ENCODE measurements around the gene KDR. TPM values are rescaled to one million over a fixed set of nuclear protein-coding genes. Genes with fewer than 3 reads are reported as not detected.

Gene KDR
- total and polyA plus RNA-seq, 3 experiments from 2014 or later = not detected

- H3K27ac Mint-ChIP-seq = no peak overlapping the region
- Histone ChIP-seq H3K4me1 (ENCODE audit: insufficient read depth, low read length) (no peaks in the 10 kb centered on the region), H3K9me3 (ENCODE audit: low read length) (no peaks in the 10 kb centered on the region), H3K27ac (ENCODE audit: low read depth, low read length) (no peak overlapping the region), H3K27me3 (ENCODE audit: insufficient read depth, low read length, poor library complexity, severe bottlenecking) (no peaks in the 10 kb centered on the region), H3K36me3 (ENCODE audit: insufficient read depth, low read length) (no peaks in the 10 kb centered on the region), H3K4me3 (ENCODE audit: low read length) (no peak overlapping the region)
- peaks cover 0 to 3% (median 0%) of the 10 kb centered on the region in 5 donors for H3K9me3 Mint-ChIP-seq
- H3K4me3 Mint-ChIP-seq = no peak overlapping the region
- H3K36me3 Mint-ChIP-seq = no peaks in the 10 kb centered on the region
- H3K4me1 Mint-ChIP-seq = no peaks in the 10 kb centered on the region
- ChIA-PET POLR2A (no interaction called here), CTCF (no interaction called here)
- H3K27me3 Mint-ChIP-seq = peaks cover 9 to 26% of the 10 kb centered on the region in 2 donors
- no peak for DNase-seq
These were observed 33.6 kb upstream of the KDR start for GRCh38 chr4:55158957-55159356.

- no peaks in the 10 kb centered on the region for H3K27me3 ChIP-seq (ENCODE audit: insufficient read depth, low read length, poor library complexity, severe bottlenecking)
- H3K4me3 ChIP-seq (ENCODE audit: low read length) = no peak overlapping the region
- H3K27ac ChIP-seq (ENCODE audit: low read depth, low read length) = no peak overlapping the region
- H3K4me1 ChIP-seq (ENCODE audit: insufficient read depth, low read length) = no peaks in the 10 kb centered on the region
- ChIA-PET POLR2A (no interaction called here), CTCF (no interaction called here)
- H3K9me3 ChIP-seq (ENCODE audit: low read length) = no peaks in the 10 kb centered on the region
- no peaks in the 10 kb centered on the region for H3K36me3 Mint-ChIP-seq
- no peaks in the 10 kb centered on the region for H3K36me3 ChIP-seq (ENCODE audit: insufficient read depth, low read length)
- no peak overlapping the region for H3K4me3 Mint-ChIP-seq
- H3K27me3 Mint-ChIP-seq = peaks cover 10 to 26% of the 10 kb centered on the region in 2 donors
- no peak overlapping the region for H3K27ac Mint-ChIP-seq
- no peaks in the 10 kb centered on the region for H3K4me1 Mint-ChIP-seq
- no peak for DNase-seq
- peaks cover 0 to 4% (median 0%) of the 10 kb centered on the region in 5 donors for H3K9me3 Mint-ChIP-seq
These were observed 32.3 kb upstream of the KDR start for GRCh38 chr4:55157559-55158277.

- H3K4me1 Mint-ChIP-seq = no peaks in the 10 kb centered on the region
- H3K27me3 Mint-ChIP-seq = peaks cover 10 to 26% of the 10 kb centered on the region in 2 donors
These were observed 29.5 kb upstream of the KDR start for GRCh38 chr4:55154933-55155332.

GRCh38 chr4:55154290-55154880 is 29.0 kb upstream of the KDR start:
- H3K9me3 ChIP-seq (ENCODE audit: low read length) = no peaks in the 10 kb centered on the region
- H3K36me3 ChIP-seq (ENCODE audit: insufficient read depth, low read length) = no peaks in the 10 kb centered on the region
- no peaks in the 10 kb centered on the region for H3K4me1 Mint-ChIP-seq
- no peaks in the 10 kb centered on the region for H3K36me3 Mint-ChIP-seq
- CTCF ChIA-PET = no interaction called here
- no peak overlapping the region for H3K27ac ChIP-seq (ENCODE audit: low read depth, low read length)
- H3K27me3 Mint-ChIP-seq = peaks cover 10 to 23% of the 10 kb centered on the region in 2 donors
- no peak overlapping the region for H3K4me3 Mint-ChIP-seq
- H3K27ac Mint-ChIP-seq = no peak overlapping the region
- no peak for DNase-seq
- POLR2A ChIA-PET = no interaction called here
- no peaks in the 10 kb centered on the region for H3K27me3 ChIP-seq (ENCODE audit: insufficient read depth, low read length, poor library complexity, severe bottlenecking)
- H3K4me3 ChIP-seq (ENCODE audit: low read length) = no peak overlapping the region
- H3K4me1 ChIP-seq (ENCODE audit: insufficient read depth, low read length) = no peaks in the 10 kb centered on the region
- peaks cover 0 to 3% (median 0%) of the 10 kb centered on the region in 5 donors for H3K9me3 Mint-ChIP-seq

More at GRCh38 chr4:55154933-55155332, 29.5 kb upstream of the KDR start:
- Mint-ChIP-seq H3K36me3 (no peaks in the 10 kb centered on the region), H3K4me3 (no peak overlapping the region), H3K9me3 (peaks cover 0 to 3% (median 0%) of the 10 kb centered on the region in 5 donors), H3K27ac (no peak overlapping the region)
- H3K36me3 ChIP-seq (ENCODE audit: insufficient read depth, low read length) = no peaks in the 10 kb centered on the region
- H3K27ac ChIP-seq (ENCODE audit: low read depth, low read length) = no peak overlapping the region
- no peaks in the 10 kb centered on the region for H3K4me1 ChIP-seq (ENCODE audit: insufficient read depth, low read length)
- POLR2A ChIA-PET = no interaction called here
- no peaks in the 10 kb centered on the region for H3K9me3 ChIP-seq (ENCODE audit: low read length)
- DNase-seq = no peak
- H3K4me3 ChIP-seq (ENCODE audit: low read length) = no peak overlapping the region
- CTCF ChIA-PET = no interaction called here
- H3K27me3 ChIP-seq (ENCODE audit: insufficient read depth, low read length, poor library complexity, severe bottlenecking) = no peaks in the 10 kb centered on the region

GRCh38 chr4:55143858-55144257 is 18.5 kb upstream of the KDR start:
- Mint-ChIP-seq H3K4me3 (no peak overlapping the region), H3K27ac (no peak overlapping the region), H3K36me3 (no peaks in the 10 kb centered on the region), H3K9me3 (peaks cover 0 to 1% (median 0%) of the 10 kb centered on the region in 5 donors), H3K27me3 (no peaks in the 10 kb centered on the region), H3K4me1 (no peaks in the 10 kb centered on the region)
- Histone ChIP-seq H3K4me3 (ENCODE audit: low read length) (no peak overlapping the region), H3K36me3 (ENCODE audit: insufficient read depth, low read length) (no peaks in the 10 kb centered on the region), H3K27ac (ENCODE audit: low read depth, low read length) (no peak overlapping the region), H3K27me3 (ENCODE audit: insufficient read depth, low read length, poor library complexity, severe bottlenecking) (no peaks in the 10 kb centered on the region), H3K9me3 (ENCODE audit: low read length) (no peaks in the 10 kb centered on the region), H3K4me1 (ENCODE audit: insufficient read depth, low read length) (no peaks in the 10 kb centered on the region)
- DNase-seq = no peak
- ChIA-PET CTCF (no interaction called here), POLR2A (no interaction called here)

- H3K36me3 ChIP-seq (ENCODE audit: insufficient read depth, low read length) = no peaks in the 10 kb centered on the region
- CTCF ChIA-PET = no interaction called here
- Mint-ChIP-seq H3K9me3 (peaks cover 0 to 1% (median 0%) of the 10 kb centered on the region in 5 donors), H3K27ac (no peak overlapping the region), H3K36me3 (no peaks in the 10 kb centered on the region), H3K4me1 (no peaks in the 10 kb centered on the region), H3K27me3 (peaks cover 0 to 6% of the 10 kb centered on the region in 2 donors), H3K4me3 (no peak overlapping the region)
- H3K27me3 ChIP-seq (ENCODE audit: insufficient read depth, low read length, poor library complexity, severe bottlenecking) = no peaks in the 10 kb centered on the region
- H3K9me3 ChIP-seq (ENCODE audit: low read length) = no peaks in the 10 kb centered on the region
- no peaks in the 10 kb centered on the region for H3K4me1 ChIP-seq (ENCODE audit: insufficient read depth, low read length)
- POLR2A ChIA-PET = no interaction called here
- DNase-seq = no peak
- no peak overlapping the region for H3K4me3 ChIP-seq (ENCODE audit: low read length)
- no peak overlapping the region for H3K27ac ChIP-seq (ENCODE audit: low read depth, low read length)
These were observed 13.0 kb upstream of the KDR start for GRCh38 chr4:55138367-55138766.

- Mint-ChIP-seq H3K9me3 (peaks cover 0 to 1% (median 0%) of the 10 kb centered on the region in 5 donors), H3K27ac (no peak overlapping the region), H3K36me3 (no peaks in the 10 kb centered on the region), H3K27me3 (peaks cover 0 to 6% of the 10 kb centered on the region in 2 donors), H3K4me3 (no peak overlapping the region), H3K4me1 (no peaks in the 10 kb centered on the region)
- ChIA-PET CTCF (no interaction called here), POLR2A (no interaction called here)
- H3K27me3 ChIP-seq (ENCODE audit: insufficient read depth, low read length, poor library complexity, severe bottlenecking) = no peaks in the 10 kb centered on the region
- no peak for DNase-seq
- no peaks in the 10 kb centered on the region for H3K4me1 ChIP-seq (ENCODE audit: insufficient read depth, low read length)
- no peak overlapping the region for H3K4me3 ChIP-seq (ENCODE audit: low read length)
- H3K36me3 ChIP-seq (ENCODE audit: insufficient read depth, low read length) = no peaks in the 10 kb centered on the region
- H3K9me3 ChIP-seq (ENCODE audit: low read length) = no peaks in the 10 kb centered on the region
- H3K27ac ChIP-seq (ENCODE audit: low read depth, low read length) = no peak overlapping the region
These were observed 11.2 kb upstream of the KDR start for GRCh38 chr4:55136634-55137033.

GRCh38 chr4:55133951-55134350 is 8.6 kb upstream of the KDR start:
- H3K36me3 ChIP-seq (ENCODE audit: insufficient read depth, low read length) = no peaks in the 10 kb centered on the region
- H3K27me3 ChIP-seq (ENCODE audit: insufficient read depth, low read length, poor library complexity, severe bottlenecking) = no peaks in the 10 kb centered on the region
- H3K27ac ChIP-seq (ENCODE audit: low read depth, low read length) = no peak overlapping the region
- Mint-ChIP-seq H3K27me3 (peaks cover 0 to 6% of the 10 kb centered on the region in 2 donors), H3K36me3 (no peaks in the 10 kb centered on the region), H3K4me1 (no peaks in the 10 kb centered on the region), H3K4me3 (no peak overlapping the region), H3K9me3 (no peaks in the 10 kb centered on the region), H3K27ac (no peak overlapping the region)
- no peaks in the 10 kb centered on the region for H3K4me1 ChIP-seq (ENCODE audit: insufficient read depth, low read length)
- ChIA-PET POLR2A (no interaction called here), CTCF (no interaction called here)
- DNase-seq = no peak
- H3K9me3 ChIP-seq (ENCODE audit: low read length) = no peaks in the 10 kb centered on the region
- no peak overlapping the region for H3K4me3 ChIP-seq (ENCODE audit: low read length)

Data from CD8-positive, alpha-beta memory T cell (primary cell).